ENCODE data around the gene KIAA0408. TPM values are rescaled to one million over a fixed set of nuclear protein-coding genes. Genes with fewer than 3 reads are reported as not detected.

Gene KIAA0408
- total and polyA plus RNA-seq, 2 experiments from 2014 or later, result 1.1 to 3.2 TPM

DNA sequence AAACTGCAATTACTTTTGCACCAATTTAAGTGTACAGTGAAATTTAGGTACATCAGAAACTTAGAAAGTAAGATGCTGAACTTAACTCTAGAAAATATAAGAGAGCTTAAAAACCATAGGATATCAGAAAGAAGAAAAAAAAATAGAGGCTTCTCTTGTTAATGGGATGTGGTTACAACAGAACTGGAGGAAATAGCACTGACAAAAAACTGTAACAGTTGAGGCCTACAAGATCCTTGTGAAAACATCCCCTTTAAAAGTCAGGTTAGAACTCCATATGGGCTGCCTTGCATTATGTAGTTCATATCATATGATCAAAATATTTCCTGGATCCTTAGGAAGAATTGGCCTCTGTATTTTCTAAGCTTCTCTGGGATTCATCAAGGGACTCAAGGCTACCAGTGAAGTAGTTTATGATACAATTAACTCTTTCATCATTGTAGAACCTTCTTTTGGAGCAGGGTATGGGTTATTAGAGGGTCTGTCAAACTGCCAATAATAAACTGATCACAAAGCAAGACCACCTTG is 35.1 kb upstream of the KIAA0408 start:
- DNase-seq, result no peak
- no peak overlapping the region for H3K4me3 ChIP-seq
- no peak for TF ChIP-seq EZH2phosphoT487 (IDR thresholded peaks at IDR 0.05; ENCODE audit: insufficient read depth, low read depth)
- no peak overlapping the region for H3K9ac ChIP-seq
- no peak overlapping the region for H3K4me2 ChIP-seq (ENCODE audit: unreplicated experiment)
- no peak overlapping the region for H2AFZ ChIP-seq
- H3K27ac ChIP-seq, result no peak overlapping the region
- H4K20me1 ChIP-seq (ENCODE audit: insufficient read depth), result no peaks in the 10 kb centered on the region
- in situ Hi-C loops (cut with MboI), result no loop called here
- no peaks in the 10 kb centered on the region for H3K4me1 ChIP-seq (ENCODE audit: insufficient read depth)
- H3K9me3 ChIP-seq (ENCODE audit: low read depth), result no peaks in the 10 kb centered on the region
- H3K79me2 ChIP-seq (ENCODE audit: insufficient read depth), result no peaks in the 10 kb centered on the region
- H3K9me2 ChIP-seq (ENCODE audit: insufficient read depth), result no peaks in the 10 kb centered on the region
- H3F3A ChIP-seq (ENCODE audit: insufficient read depth), result no peaks in the 10 kb centered on the region
- H3K27me3 ChIP-seq (replicated peaks; ENCODE audit: insufficient read depth), result no peaks in the 10 kb centered on the region
- H3K36me3 ChIP-seq (ENCODE audit: low read depth), result no peaks in the 10 kb centered on the region

DNA sequence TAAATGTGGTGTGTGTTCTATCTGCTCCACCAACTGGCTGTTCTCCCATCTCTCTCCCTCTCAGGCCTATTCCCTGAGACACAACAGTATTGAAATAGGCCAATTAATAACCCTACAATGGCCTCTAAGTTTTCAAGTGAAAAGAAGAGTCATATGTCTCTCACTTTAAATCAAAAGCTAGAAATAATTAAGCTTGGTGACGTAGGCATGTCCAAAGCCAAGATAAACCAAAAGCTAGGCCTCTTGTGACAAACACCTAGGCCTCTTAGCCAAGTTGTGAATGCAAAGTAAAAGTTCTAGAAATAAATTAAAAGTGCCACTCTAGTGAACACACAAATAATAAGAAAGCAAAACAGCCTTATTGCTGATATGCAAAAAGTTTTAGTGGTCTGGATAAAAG is 30.1 kb upstream of the KIAA0408 start:
- H3K4me1 ChIP-seq (ENCODE audit: insufficient read depth), result peaks cover 12% of the 10 kb centered on the region
- H3K9me3 ChIP-seq (ENCODE audit: low read depth), result no peaks in the 10 kb centered on the region
- DNase-seq, result no peak
- H4K20me1 ChIP-seq (ENCODE audit: insufficient read depth), result no peaks in the 10 kb centered on the region
- H3K9me2 ChIP-seq (ENCODE audit: insufficient read depth), result no peaks in the 10 kb centered on the region
- no peak overlapping the region for H3K4me3 ChIP-seq
- H3K4me2 ChIP-seq (ENCODE audit: unreplicated experiment), result no peak overlapping the region
- no peak overlapping the region for H3K9ac ChIP-seq
- H3K27me3 ChIP-seq (replicated peaks; ENCODE audit: insufficient read depth), result no peaks in the 10 kb centered on the region
- no peaks in the 10 kb centered on the region for H3K79me2 ChIP-seq (ENCODE audit: insufficient read depth)
- WGBS, 2 experiments (ENCODE audit: low coverage in 1 of 2, low lambda C conversion rate in 2 of 2, missing lambda C conversion rate in 2 of 2), result 81 to 91% methylated on average over 1 of the region's 1 CpG
- H3F3A ChIP-seq (ENCODE audit: insufficient read depth), result peaks cover 18% of the 10 kb centered on the region
- in situ Hi-C loops (cut with MboI), result no loop called here
- H3K27ac ChIP-seq, result no peak overlapping the region
- no peak overlapping the region for H2AFZ ChIP-seq
- no peak for TF ChIP-seq EZH2 (IDR thresholded peaks at IDR 0.05; ENCODE audit: insufficient read depth, poor library complexity, severe bottlenecking)
- TF ChIP-seq EZH2phosphoT487 (IDR thresholded peaks at IDR 0.05; ENCODE audit: insufficient read depth, low read depth), result no peak
- H3K36me3 ChIP-seq (ENCODE audit: low read depth), result no peaks in the 10 kb centered on the region

DNA sequence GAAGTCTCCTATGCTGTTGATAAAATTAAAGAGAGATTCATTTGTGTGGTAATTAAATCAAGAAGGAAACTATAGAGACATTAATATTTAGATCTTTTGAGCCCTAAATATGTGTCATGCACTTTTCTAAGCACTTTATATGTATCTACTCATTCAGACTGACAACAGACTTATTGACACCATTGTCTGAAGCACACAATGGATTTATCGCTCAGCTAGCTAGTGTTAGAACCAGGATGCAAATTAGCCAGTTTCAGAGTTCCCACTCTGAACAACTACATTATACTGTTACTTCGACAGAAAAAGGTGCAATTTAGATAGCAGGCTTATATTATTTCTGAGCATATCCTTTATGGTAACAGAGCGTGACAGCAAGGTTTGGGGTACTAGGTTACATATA is 27.7 kb upstream of the KIAA0408 start:
- Histone ChIP-seq H3K9me3 (ENCODE audit: low read depth) (no peaks in the 10 kb centered on the region), H3K9me2 (ENCODE audit: insufficient read depth) (no peaks in the 10 kb centered on the region)

GRCh38 chr6:127484212-127484863 is 25.1 kb upstream of the KIAA0408 start:
- Histone ChIP-seq H3K9ac (peak overlapping the region; percentile 50), H3K9me3 (ENCODE audit: low read depth) (no peaks in the 10 kb centered on the region), H3K27ac (peak overlapping the region; percentile 64), H3K36me3 (ENCODE audit: low read depth) (no peaks in the 10 kb centered on the region), H4K20me1 (ENCODE audit: insufficient read depth) (no peaks in the 10 kb centered on the region), H3K4me1 (ENCODE audit: insufficient read depth) (peaks cover 28% of the 10 kb centered on the region), H2AFZ (peak overlapping the region; percentile 74), H3K4me3 (peak overlapping the region; percentile 67), H3K79me2 (ENCODE audit: insufficient read depth) (no peaks in the 10 kb centered on the region), H3F3A (ENCODE audit: insufficient read depth) (peaks cover 35% of the 10 kb centered on the region), H3K4me2 (ENCODE audit: unreplicated experiment) (peak overlapping the region; percentile 88), H3K27me3 (replicated peaks; ENCODE audit: insufficient read depth) (no peaks in the 10 kb centered on the region), H3K9me2 (ENCODE audit: insufficient read depth) (no peaks in the 10 kb centered on the region)
- in situ Hi-C loops (cut with MboI), result no loop called here
- peak; percentile 69 for DNase-seq
- TF ChIP-seq EZH2 (IDR thresholded peaks at IDR 0.05; ENCODE audit: insufficient read depth, poor library complexity, severe bottlenecking) (no peak), EZH2phosphoT487 (IDR thresholded peaks at IDR 0.05; ENCODE audit: insufficient read depth, low read depth) (0 out of 2 replicates have a peak, but pooled peaks have one; percentile 51)
- WGBS, 2 experiments (ENCODE audit: low coverage in 1 of 2, low lambda C conversion rate in 2 of 2, missing lambda C conversion rate in 2 of 2), result 25 to 27% methylated on average over 3 of the region's 3 CpGs

More for the DNA sequence above, 27.7 kb upstream of the KIAA0408 start:
- Histone ChIP-seq H3K27me3 (replicated peaks; ENCODE audit: insufficient read depth) (no peaks in the 10 kb centered on the region), H3K4me2 (ENCODE audit: unreplicated experiment) (no peak overlapping the region), H3K27ac (no peak overlapping the region), H3F3A (ENCODE audit: insufficient read depth) (peaks cover 28% of the 10 kb centered on the region), H3K9ac (no peak overlapping the region), H3K4me3 (no peak overlapping the region), H2AFZ (no peak overlapping the region), H3K79me2 (ENCODE audit: insufficient read depth) (no peaks in the 10 kb centered on the region), H3K36me3 (ENCODE audit: low read depth) (no peaks in the 10 kb centered on the region), H4K20me1 (ENCODE audit: insufficient read depth) (no peaks in the 10 kb centered on the region), H3K4me1 (ENCODE audit: insufficient read depth) (peaks cover 22% of the 10 kb centered on the region)
- 95 to 96% methylated on average over 3 of the region's 3 CpGs for WGBS, 2 experiments (ENCODE audit: low coverage in 1 of 2, low lambda C conversion rate in 2 of 2, missing lambda C conversion rate in 2 of 2)
- in situ Hi-C loops (cut with MboI), result no loop called here
- DNase-seq, result no peak
- TF ChIP-seq EZH2 (IDR thresholded peaks at IDR 0.05; ENCODE audit: insufficient read depth, poor library complexity, severe bottlenecking) (no peak), EZH2phosphoT487 (IDR thresholded peaks at IDR 0.05; ENCODE audit: insufficient read depth, low read depth) (no peak)
